K562 (cell line): ENCODE results near the gene TARBP1.

Source experiments
- RAD21 ChIP-seq, 2 experiments: fragments of 250-450 bp in 1 of 2; fragments of 450-650 bp in 1 of 2; sonication (Bioruptor Pico) in 1 of 2; formaldehyde crosslinking in 1 of 2; IDR thresholded peaks in 1 of 2; conservative IDR thresholded peaks in 1 of 2; 2 replicates each; pipeline versions ENCODE4 v1.4.0 to v1.8.0; 2020 to 2022; ENCODE audit warnings: mild to moderate bottlenecking in 2 of 2, moderate library complexity in 1 of 2
- SIX5 ChIP-seq, 2 experiments: IDR thresholded peaks; 2 replicates each; pipeline ENCODE4 v1.6.1; 2011; ENCODE audit warnings: low read length in 2 of 2, borderline replicate concordance in 1 of 2, low read depth in 1 of 2, mild to moderate bottlenecking in 1 of 2, moderate library complexity in 1 of 2; ENCODE audit not compliant: insufficient read depth in 1 of 2
- TCFL5 ChIP-seq: fragments of 250-450 bp; sonication (Bioruptor Pico); conservative IDR thresholded peaks from 2 replicates; pipeline ENCODE4 v1.6.1; 2021; ENCODE audit warnings: mild to moderate bottlenecking, moderate library complexity, matching md5 sums
- ZKSCAN8 ChIP-seq: fragments of 200-800 bp; sonication (Bioruptor generic); IDR thresholded peaks from 2 replicates; pipeline ENCODE4 v1.6.1; 2016; ENCODE audit warnings: missing genetic modification characterization, missing compliant biosample characterization
- ZNF583 ChIP-seq: fragments of 250-450 bp; sonication (Bioruptor Pico); IDR thresholded peaks from 2 replicates; pipeline ENCODE4 v1.4.0; 2020
- ZNF644 ChIP-seq: fragments of 200-800 bp; sonication (Bioruptor generic); IDR thresholded peaks from 2 replicates; pipeline ENCODE4 v1.6.1; 2016; ENCODE audit warnings: low read depth, missing genetic modification characterization, missing compliant biosample characterization
- ZNF696 ChIP-seq: fragments of 250-450 bp; sonication (Bioruptor Pico); conservative IDR thresholded peaks from 2 replicates; pipeline ENCODE4 v1.4.0; 2020; ENCODE audit warnings: mild to moderate bottlenecking, moderate library complexity
- TF ChIP-seq, protein P1 (sequence below), 3 experiments: IDR thresholded peaks in 2 of 3; conservative IDR thresholded peaks in 1 of 3; 2 replicates each; pipeline ENCODE4 v1.5.1; 2011 to 2012; ENCODE audit warnings: low read length in 3 of 3, mild to moderate bottlenecking in 3 of 3, control low read depth in 2 of 3, improper control_type of control experiment in 1 of 3, inconsistent platforms in 1 of 3, low read depth in 1 of 3, mixed read lengths in 1 of 3, moderate library complexity in 1 of 3; ENCODE audit not compliant: insufficient read depth in 2 of 3

GRCh38 chr1:234476172-234476571 is 2.8 kb downstream of the TARBP1 start:
- TF ChIP-seq, protein P1, sequence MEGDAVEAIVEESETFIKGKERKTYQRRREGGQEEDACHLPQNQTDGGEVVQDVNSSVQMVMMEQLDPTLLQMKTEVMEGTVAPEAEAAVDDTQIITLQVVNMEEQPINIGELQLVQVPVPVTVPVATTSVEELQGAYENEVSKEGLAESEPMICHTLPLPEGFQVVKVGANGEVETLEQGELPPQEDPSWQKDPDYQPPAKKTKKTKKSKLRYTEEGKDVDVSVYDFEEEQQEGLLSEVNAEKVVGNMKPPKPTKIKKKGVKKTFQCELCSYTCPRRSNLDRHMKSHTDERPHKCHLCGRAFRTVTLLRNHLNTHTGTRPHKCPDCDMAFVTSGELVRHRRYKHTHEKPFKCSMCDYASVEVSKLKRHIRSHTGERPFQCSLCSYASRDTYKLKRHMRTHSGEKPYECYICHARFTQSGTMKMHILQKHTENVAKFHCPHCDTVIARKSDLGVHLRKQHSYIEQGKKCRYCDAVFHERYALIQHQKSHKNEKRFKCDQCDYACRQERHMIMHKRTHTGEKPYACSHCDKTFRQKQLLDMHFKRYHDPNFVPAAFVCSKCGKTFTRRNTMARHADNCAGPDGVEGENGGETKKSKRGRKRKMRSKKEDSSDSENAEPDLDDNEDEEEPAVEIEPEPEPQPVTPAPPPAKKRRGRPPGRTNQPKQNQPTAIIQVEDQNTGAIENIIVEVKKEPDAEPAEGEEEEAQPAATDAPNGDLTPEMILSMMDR (IDR thresholded peaks at IDR 0.05 in 2 of 3, conservative IDR thresholded peaks at IDR 0.05 in 1 of 3; ENCODE audit: insufficient read depth in 2 of 3, low read depth in 1 of 3, low read length in 3 of 3) = no peak
- TF ChIP-seq ZKSCAN8 (no peak), RAD21 (CRISPR knock-in tag; conservative IDR thresholded peaks at IDR 0.05 in 1 of 2, IDR thresholded peaks at IDR 0.05 in 1 of 2) (no peak), ZNF583 (no peak), SIX5 (IDR thresholded peaks at IDR 0.05; ENCODE audit: borderline replicate concordance in 1 of 2, insufficient read depth in 1 of 2, low read depth in 1 of 2, low read length in 2 of 2) (no peak), ZNF696 (CRISPR knock-in tag) (no peak), ZNF644 (tag) (no peak), TCFL5 (CRISPR knock-in tag) (no peak)
